Peyer's patch (tissue), 4 donors: Measurements from ENCODE around the gene CTDNEP1.

ENCODE experiments used
- CTCF ChIP-seq, 6 experiments: fragments of 450-650 bp in 4 of 6; fragments of 200-600 bp in 2 of 6; sonication (generic) in 1 of 6; IDR thresholded peaks; one replicate each; pipeline ENCODE4 v1.5.1; 2017 to 2019; ENCODE audit warnings: antibody characterized with exemption in 6 of 6, mild to moderate bottlenecking in 3 of 6, moderate library complexity in 1 of 6
- POLR2A ChIP-seq, 2 donors: fragments of 450-650 bp; IDR thresholded peaks; one replicate each; pipeline ENCODE4 v1.5.1; 2017; ENCODE audit warnings: antibody characterized with exemption in 2 of 2, mild to moderate bottlenecking in 2 of 2, moderate library complexity in 2 of 2

- TF ChIP-seq CTCF (IDR thresholded peaks at IDR 0.05) (peak in 3 of 6 experiments; percentile 5 to 25 (median 5)), POLR2A (IDR thresholded peaks at IDR 0.05) (peak; percentile 47 to 59)
Measured at GRCh38 chr17:7242717-7243452, 8.6 kb downstream of the CTDNEP1 start.
